HG02938 (cell line): ENCODE results near the gene SLCO3A1.

Experiments
- ATAC-seq: cut with Tn5 transposase; IDR thresholded peaks from one replicate; pipeline ENCODE4 v1.9.1; 2021; ENCODE audit warnings: mild to moderate bottlenecking, moderate library complexity; ENCODE audit not compliant: unreplicated experiment

Gene SLCO3A1

DNA sequence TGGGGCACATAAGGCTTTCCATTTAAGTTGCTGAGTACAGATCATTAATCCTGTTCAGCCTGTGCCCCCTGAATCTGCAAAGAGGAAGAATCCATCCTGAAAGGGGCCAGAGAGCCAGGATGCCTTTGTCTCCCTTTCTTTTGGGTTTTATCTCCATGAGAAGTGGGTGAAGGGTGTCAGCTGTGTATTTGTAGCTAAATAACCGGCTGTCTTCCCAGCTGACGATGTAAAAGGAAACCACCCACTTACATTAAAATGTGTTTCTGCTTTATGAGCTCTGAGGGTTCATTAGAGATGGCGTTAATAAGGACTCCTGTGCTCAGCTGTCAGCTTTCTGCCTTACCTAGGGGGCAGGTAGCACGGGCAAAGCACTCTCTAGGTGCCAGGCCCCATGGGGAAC lies 83.4 kb downstream of the SLCO3A1 start:
- ATAC-seq, result no peak

DNA sequence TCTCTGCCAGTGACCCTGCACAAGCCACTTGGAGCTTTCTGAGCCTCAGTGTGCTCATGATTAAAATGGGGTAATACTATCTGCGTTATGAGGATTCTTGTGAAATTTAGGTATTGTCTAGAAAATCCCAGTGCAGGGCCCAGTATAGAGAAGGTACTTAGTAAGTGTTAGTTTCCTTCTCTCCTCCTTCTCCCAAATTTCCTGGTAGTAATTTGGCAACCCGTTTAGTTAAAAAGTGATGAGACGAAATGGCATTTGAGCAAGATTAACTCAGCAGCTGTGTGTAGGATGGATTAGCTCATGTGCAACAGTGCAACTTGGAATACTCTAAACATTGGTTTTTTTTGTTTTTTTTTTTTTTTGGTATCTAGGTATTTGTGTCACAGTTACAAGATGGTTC lies 84.6 kb downstream of the SLCO3A1 start:
- no peak for ATAC-seq

DNA sequence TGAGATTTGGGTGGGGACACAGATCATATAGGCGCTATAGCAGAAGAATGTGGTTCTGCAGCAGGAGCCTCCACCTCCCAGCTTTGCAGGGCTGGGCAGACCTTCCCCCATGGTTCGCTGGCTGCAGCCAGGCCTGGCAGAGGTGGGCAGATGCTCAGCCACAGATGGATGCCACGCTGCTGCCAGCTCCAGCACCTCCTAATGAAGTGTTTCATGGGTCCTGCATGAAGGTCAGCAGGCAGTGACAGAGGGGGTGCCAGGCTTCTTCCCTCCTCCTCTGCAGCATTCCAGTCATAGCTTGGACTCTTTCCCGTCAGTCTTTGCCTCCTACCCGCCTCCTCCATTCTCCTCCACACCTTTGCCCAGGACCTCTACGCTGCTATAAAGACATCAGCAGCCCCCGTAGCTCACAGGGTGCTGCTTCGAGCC lies 85.9 kb downstream of the SLCO3A1 start:
- no peak for ATAC-seq

DNA sequence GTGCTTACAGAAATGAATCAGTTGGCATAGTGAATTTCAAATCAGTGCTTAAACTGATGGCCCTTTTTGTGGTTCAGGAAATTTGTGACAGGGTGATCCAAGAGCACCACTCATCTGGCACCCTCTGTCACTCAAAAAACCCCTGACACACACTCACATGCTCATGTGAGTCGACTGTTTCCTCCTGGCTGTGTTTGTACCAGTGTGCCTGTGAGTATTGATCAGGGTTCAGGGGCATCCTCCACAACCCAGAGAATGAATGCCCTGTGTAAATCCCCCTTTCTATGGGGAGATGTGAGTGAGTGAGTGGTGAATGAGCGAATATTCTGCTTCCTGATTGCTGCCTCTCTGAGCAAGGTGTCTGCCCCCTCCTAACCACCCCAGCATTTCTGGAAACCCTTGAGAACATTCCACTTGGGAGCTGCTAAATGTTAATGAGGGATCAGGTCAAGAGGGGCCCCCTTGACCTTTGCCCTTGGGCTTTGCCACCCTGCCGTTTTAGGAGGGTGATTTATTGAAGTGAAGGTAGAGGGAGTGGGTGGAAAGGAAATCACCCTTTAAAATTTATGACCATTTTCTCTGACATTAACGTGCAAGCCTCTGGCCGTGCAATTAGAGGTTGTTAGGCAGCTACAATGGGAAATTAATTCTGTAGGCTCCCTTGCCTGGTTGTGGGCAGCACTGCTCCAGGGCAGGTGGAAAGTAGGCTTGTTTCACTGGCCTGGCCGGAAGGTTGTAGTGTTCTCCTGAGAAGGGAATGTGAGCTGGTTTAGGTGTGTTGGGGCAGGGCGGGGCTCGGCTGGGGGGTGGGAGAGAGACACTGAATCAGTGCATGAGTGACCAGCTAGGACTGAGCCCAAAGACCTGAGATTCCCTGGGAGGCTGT lies 87.2 kb downstream of the SLCO3A1 start:
- no peak for ATAC-seq

DNA sequence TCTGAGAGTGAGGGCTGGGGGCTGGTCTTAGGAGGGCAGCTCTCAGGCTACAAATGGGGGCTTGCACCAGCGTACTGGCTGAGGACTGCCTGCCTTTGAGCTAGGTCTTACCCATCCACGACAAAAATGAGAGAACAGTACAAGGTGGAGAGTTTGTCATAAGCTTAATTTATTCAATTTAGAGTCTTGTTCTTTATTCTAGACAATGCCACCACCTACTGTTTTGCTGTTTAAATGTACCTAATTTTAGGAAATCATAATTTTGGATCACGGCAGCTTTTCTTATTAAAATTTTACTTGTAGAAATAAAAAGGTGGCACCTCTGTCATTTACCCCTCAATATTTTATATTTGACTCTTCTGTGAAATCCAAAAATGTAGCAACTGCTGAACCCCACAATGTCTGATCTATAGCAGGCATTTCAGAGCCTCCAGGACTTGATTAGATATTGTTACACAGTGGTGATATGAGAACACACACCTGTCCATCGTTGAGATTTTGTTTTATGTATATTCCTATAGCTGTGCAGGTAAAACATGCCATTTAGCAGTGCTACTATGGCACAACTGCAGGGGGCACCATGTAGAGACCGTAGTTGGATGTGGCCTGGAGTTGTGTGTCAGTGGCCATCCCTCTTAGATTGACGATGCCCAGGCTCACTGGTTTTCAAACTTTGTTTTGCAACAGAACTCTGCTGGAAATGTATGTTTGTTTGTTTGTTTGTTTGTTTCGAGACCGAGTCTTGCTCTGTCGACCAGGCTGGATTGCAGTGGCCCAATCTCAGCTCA lies 88.6 kb downstream of the SLCO3A1 start:
- no peak for ATAC-seq

DNA sequence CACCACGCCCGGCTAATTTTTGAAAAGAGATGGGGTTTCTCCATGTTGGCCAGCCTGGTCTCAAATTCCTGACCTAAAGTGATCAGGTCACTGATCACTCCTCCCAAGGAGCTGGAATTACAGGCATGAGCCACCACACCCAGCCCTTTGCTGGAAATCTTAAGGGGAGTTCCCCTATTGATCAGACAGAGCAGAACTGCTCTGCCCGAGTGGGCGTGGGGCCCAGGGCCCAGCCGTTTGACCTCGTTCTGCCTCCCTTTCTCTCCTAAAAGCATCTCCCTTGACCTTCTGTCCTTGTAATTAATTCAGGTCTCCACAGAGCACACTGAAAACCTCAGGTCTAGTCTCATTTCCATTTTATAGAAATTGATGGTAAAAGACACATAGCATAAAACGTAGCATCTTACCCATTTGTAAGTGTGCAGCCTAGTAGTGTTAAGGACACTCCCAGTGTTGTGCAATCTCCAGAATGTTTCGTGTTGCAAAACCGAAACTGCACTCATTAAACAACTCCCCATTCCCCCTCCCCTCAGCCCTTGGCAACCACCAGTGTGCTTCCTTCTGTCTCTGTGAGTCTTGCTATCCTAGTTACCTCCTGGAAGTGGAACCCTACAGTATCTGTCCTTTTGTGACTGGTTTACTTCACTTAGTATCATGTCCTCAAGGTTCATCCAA lies 89.3 kb downstream of the SLCO3A1 start:
- ATAC-seq, result peak; percentile 82

DNA sequence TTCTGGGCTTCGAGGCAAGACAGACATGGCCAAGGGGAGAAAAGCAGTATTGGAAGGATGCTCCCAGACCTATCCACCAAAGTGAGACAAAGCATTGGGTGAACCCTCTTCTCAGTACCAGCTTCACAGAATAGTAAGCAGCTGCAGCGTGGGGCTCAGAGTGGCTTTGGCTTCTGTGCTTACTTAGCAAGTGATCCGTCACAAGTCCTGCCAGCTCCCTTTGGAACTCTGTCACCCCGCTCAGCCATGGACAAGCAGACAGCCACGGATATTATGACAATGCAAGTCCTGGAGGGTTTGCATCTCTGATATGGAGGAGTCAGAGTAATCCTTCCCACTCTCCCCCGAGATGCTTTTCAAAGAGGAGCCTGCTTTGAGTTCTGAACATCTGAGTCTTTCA lies 90.8 kb downstream of the SLCO3A1 start:
- no peak for ATAC-seq

DNA sequence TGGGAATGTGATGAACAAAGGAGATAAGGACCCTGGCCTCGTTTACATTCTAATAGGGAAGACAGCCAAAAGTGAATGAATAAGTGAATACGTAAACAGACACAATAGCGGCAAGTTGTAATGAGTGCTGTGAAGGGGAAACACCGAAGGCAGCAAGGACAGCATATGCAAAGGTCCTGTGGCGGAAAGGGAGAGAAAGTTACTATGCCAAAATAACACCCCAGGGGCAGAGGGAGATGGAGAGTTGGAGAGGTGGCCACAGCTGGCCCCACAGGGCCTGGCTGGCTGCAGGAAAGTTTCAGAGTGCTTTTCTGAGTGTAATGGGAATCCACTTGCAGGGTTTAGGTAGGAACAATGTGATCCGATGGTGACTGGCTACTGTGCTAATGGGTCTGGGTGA lies 91.9 kb downstream of the SLCO3A1 start:
- no peak for ATAC-seq

DNA sequence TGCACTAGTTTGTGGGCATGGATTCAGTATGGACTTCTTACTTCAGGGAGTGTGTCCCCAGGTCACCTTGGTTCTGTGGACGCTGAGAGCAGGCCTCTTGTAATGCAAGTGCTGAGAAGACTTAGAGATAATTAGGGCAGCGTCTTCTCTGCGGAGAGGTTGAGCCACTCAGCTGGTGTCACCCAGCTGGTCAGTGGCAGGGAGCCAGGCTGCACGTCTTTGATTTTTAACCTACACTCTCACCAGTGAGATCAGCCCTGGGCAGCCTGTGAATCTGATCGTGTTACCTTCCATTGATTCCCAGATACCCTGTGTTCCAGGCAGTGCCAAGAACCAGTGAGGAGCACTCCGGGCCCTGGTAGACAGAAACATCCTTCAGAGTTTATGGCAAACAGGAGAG lies 92.6 kb downstream of the SLCO3A1 start:
- no peak for ATAC-seq

DNA sequence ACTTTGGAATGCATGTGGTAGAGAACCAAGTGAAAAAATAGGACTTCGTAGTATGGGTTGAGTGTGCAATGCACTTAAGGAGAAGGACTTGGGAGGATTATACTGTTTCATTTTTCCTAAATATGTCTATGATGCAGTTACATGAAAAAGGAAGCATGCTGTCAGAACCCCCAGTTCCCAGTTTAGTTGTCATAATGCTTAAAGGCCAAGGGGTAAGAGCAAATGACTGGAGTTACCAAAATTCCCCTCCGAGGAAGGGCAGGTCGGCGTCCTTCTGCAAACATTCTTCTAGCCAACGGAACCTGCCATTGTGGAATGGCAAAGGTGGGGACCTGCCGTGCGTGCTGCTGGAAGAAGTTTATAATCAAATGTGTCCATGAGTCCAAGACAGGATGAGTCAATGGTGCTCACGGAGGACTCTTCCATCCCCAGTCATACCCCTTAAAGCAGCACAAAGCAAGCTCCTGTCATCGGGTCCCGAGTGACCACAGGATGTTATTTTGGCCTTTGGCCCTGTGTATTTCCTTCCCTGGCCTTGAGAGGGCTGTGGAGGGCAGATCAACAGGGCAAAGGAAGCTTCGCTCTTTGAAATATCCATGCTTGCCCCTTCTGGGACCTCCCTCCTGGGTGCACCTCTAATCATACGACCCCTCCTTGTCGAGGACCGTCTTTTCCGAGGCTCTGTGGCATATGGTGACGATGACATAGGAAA lies 93.2 kb downstream of the SLCO3A1 start:
- no peak for ATAC-seq

DNA sequence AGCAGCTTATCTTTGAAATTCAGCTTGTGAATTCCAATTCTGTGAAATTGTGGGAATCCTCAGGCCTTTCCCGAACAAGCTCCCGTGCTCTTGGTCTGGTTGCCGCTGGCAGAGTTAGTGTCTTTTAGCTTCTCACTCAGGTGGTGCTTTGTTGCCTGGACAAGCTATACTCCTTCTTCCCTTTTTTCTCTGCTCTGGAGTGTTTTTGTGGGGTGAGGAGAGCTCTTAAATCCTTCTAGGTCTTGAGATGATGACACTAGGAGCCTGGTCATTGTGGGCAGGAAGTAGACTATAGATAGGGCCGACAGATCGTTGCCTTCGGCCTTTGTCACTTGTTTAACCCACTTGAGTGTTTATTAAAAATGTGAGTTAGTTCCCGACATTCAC lies 93.8 kb downstream of the SLCO3A1 start:
- no peak for ATAC-seq

DNA sequence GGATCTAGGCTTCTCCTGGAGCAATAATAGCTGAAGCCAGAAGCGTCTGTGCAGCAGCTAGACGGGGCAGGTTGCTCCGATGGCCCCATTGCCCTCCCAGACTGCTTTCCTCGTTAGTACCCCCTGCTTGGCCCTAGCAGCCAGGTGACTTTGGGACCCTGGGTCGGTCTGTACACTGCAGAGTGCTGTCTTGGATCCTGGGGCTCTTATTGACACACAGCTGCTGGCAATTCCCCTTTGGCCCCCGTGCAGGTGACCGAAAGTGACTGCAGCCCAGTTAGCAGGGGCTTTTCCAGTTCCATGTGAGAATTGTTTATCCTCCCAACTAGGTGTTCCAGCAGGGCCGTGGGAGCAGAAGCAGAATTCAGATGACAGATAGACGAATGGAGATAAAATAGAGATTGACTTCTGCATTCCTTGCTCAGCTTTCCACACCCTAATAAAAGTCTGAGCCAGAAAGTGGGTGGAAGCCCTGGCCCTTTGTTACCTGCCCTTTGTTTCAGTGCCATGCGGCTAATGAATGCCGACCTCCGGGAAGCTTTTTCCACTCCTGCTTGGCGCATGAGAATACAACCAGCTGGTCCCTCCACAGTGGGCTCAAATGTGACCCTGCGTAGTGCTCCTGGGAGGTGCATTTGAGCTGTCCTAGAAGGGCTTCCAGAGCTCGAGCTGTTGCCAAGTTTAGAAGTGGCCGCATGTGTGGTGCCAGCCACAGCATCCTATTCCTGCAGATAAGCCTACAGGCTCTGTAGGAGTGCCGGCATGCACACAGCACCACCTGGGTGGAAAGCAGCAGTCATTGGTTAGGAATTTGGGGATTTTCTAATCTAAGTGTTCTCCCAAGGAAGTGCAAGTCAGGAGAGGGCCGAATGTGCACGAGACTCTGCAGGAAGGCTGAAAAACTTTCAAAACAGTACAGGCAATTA lies 94.4 kb downstream of the SLCO3A1 start:
- ATAC-seq, result no peak

DNA sequence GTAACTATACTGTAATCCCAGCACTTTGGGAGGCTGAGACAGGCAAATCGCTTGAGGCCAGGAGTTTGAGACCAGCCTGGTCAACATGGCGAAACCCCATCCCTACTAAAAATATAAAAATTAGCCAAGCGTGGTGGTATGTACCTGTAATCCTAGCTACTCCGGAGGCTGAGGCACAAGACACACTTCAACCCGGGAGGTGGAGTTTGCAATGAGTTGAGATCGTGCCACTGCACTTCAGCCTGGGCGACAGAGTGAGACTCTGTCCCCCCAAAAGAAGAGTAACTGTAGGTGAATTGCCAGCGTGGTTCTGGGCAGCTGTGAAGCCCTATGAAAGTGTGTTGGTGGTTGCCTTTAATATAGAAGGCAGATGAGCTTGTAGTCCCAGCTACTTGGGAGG lies 95.9 kb downstream of the SLCO3A1 start:
- no peak for ATAC-seq

DNA sequence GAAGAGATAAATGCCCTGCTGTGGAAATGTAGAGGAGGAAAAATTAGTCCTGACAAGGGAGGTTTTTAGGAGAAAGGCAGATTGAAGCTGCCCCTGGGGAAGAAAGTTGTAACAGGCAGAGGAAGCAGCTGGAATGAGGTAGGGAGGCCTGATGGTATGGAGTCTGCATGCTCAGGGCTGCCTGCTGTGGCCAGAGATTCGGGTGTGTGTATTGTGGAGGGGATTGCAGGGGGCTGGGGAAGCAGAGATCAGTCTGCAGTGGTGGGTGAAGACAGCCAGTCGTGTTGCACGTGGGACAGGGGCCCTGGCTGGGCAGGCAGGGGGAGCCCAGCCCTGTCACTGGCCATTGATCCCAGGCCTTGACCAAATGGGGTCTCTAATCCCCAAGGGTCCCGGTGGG lies 96.5 kb downstream of the SLCO3A1 start:
- ATAC-seq, result no peak

DNA sequence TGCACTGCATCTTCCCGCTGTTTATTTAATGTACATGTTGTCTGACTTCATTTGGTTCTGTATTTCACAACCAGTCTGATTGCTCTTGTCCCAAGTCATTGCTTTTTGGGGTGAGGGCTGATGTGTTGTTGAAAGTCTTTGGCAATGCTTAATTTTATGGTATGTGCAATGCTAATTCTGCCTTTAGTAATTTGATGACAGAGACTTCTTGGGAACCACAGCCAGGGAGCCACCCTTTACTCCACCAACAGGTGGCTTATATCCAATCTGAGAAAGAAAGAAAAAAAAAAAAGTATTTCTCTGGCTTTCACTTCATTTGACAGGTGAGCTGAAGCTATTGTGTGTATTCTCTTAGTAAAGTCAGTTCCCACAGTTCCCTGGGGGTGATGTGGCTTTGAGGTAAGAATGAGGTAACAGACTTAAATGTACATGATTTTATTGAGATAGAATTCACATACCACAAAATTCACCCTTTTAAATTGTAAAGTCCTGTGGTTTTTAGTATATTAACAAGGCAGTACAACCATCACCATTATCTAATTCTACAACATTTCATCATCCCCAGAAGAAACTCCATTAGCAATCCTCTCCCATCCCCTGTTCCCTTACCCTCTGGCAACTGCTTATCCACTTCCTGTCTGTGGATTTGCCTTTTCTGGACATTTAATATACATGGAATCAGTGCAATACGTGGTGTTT lies 97.3 kb downstream of the SLCO3A1 start:
- no peak for ATAC-seq

DNA sequence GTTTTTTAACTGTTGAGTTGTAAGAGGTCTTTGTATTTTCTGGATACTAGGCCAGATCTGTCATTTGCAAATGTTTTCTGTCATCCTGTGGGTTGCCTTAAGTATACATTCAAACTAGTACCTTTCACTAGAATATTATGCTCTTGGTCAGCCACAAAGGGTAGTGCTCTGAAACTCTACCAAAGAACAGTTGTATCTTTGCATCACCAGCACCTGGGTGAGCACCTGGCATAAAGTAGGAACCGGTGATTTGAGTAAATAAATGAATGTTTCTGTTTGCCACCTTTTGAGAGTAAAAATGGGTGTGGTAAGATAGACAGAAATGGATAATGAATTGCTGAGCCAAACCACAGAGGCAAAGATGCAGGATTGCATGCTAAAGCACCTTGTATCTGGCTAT lies 98.7 kb downstream of the SLCO3A1 start:
- ATAC-seq, result no peak

DNA sequence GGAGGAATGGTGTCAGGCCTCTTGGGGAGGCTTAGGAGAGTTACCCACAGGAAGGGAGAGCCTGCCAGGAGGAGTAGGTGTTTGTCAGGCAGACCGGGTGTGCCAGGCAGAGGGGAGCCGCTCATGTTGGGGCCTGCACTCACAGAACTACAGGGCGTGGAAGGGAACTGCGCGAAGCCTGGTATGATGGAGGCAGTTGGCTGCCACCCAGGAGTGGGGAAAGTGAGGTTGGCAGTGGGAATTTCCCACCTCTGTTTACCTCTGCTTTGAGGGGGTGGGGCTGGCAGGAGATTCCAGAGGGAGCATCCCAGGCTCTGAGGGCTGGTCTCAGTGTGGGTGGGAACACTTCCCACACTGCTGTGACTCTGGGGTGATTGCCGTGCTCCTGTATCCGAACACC lies 99.9 kb downstream of the SLCO3A1 start:
- no peak for ATAC-seq

DNA sequence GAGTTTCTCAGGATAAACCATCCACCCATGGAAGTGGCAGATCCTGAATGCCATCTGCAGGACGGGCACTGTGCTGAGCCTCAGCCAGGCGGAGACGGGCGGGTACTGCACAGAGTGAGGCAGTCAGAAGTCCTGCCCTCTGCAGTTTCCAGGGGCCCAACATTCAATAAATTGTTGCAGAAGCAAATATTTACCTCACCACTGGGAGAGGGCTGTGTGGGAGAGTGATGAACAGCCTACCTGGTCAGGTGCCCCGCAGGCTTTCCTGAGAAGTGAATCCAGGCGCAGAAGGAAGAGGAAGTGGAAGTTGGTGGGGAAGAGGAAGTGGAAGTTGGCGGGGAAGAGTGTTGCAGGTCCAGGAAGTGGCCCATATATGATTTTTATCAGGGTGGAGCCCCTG lies 100.8 kb downstream of the SLCO3A1 start:
- ATAC-seq, result no peak

DNA sequence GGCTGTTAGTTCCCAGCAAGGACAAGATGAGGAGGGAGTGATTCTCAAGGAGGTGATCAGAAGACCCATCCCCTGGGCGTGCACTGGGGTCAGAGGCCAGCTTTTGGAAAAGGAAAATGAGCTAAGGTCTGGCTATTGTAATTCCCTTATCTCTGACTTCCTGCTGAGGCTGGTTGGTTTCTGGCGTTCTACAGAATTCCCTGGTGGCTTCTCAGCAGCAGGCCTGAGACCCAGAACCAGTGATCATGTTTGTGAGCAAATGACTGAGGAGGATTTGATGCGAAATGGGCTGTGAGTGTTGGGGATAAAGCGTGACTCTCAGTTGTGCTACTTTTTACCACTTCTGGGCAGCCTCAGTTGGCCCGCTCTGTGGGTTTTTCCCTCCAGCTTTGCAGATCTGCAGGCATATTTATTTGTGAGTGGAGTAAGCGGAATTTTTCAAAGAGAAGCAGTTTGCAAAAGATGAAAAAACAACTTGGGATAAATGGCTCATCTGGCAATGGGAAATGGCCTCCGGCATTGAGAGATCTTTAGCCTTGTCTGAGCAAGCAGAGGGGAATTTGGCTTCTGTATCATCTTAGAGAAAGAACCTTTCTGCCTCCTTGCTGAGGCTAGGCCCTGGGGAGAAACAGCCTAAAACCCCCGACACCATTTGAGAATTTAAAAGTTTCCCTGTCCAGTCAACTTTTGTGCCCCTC lies 102.7 kb downstream of the SLCO3A1 start:
- ATAC-seq, result no peak
